GM18511 (cell line): ENCODE measurements around the gene DHPS.
"Not testable (repeated sequence)": the region's sequence is repeated elsewhere in the genome, so short reads cannot be mapped to it uniquely, and the experiment has no call there.

Experiments used
- ATAC-seq: cut with Tn5 transposase; IDR thresholded peaks from one replicate; pipeline ENCODE4 v1.9.1; 2021; ENCODE audit warnings: mild to moderate bottlenecking, moderate library complexity; ENCODE audit not compliant: unreplicated experiment

Gene DHPS

GRCh38 chr19:12647490-12648071 is 34.1 kb downstream of the DHPS start:
- ATAC-seq, result no peak

- ATAC-seq, result no peak
Measured at GRCh38 chr19:12647047-12647446, 34.6 kb downstream of the DHPS start.

DNA sequence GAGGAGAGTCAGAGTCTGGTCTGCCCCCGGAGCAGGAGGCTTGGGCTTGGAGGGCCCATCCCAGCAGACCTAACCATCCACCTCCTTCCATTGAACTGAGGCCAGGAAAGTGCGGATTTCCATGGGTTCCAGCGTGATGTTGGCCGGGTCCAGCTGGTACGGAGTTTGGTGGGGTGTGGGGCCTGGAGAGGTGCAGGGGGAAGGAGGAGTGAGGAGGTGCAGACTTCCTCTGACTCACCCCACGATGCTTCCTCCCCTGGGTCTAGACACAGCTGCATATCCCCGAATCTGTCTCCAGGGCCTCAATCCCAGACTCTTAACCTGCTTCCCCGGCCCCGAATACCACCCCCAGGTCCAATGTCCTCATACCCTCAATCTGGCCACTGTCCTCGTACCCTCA is 35.1 kb downstream of the DHPS start:
- no peak for ATAC-seq

- ATAC-seq, result not testable (repeated sequence)
Measured at GRCh38 chr19:12643716-12644115, 38.0 kb downstream of the DHPS start.

GRCh38 chr19:12642506-12642905 is 39.2 kb downstream of the DHPS start:
- ATAC-seq, result no peak

GRCh38 chr19:12641456-12641855 is 40.2 kb downstream of the DHPS start:
- no peak for ATAC-seq

DNA sequence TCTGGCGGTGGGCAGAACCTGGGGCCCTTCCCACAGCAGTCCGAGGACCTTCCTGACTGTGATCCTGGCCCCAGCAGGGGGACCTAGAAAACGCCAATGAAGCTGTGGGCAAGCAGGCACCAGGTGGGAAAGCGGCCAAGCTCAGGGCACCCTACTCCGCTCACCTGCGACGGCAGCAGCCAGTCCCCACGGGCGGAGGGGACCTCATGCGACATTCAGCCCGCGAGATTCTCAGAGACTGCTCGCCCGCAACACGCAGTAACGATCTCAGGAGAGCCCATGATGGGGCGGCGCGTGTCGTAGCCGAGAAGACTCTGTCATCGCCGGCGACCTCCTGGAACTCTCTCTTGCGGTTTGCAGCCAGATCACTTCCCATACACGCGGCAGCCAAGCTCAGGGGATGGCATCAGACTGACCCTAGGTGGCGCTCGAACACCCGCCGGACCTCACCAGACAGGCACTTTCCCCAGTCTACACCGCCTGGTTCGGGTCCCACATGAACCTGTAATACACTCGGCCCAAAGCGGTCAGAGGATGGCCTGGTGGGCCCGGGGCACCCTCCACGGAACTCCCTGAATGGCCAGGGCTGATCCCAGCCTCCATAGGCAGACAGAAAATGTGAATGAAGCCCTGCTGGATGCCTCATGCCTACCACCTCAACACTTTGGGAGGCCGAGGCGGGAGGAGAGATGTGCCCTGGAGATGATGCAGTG is 41.6 kb downstream of the DHPS start:
- ATAC-seq, result no peak

GRCh38 chr19:12638611-12639182 is 43.0 kb downstream of the DHPS start:
- no peak for ATAC-seq

DNA sequence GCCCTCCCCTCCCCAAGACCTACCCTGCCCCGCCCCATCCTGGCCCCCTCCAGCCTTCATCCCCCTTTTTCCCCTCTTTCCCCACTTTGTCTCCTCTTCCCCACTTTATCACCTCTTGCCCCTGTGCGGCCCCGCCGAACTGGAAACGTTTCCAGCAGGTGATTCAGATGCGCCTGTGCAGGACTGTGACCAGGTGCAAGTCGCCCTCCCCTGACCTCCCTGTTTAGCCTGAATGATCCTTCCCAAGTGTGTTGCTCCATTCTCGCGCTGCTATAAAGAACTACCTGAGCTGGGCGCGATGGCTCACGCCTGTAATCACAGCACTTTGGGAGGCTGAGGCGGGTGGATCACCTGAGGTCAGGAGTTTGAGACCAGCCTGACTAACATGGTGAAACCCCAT is 45.0 kb downstream of the DHPS start:
- no peak for ATAC-seq

DNA sequence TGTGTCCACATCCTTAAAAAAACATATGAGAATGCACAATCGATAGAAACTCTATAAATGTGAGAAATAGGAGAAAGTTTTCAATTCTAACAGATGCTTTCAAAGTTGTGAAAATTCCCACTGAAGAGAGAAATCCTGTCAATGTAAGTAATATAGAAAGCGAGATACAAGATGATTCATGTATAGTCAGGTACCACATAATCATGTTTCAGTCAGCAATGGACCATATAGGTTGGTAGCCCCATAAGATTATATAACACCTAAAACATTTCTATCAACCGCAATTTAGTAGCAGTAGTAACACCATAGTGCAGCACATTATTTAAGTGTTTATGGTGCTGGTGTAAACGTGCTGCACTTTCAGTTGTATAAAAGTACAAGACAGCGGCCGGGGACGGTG is 52.5 kb downstream of the DHPS start:
- ATAC-seq, result no peak

- no peak for ATAC-seq
Measured at GRCh38 chr19:12628040-12629022, 53.3 kb downstream of the DHPS start.

- no peak for ATAC-seq
Measured at GRCh38 chr19:12626958-12627357, 54.7 kb downstream of the DHPS start.
